HG02759 (cell line): ENCODE measurements around the gene LYAR.

Experiments used
- ATAC-seq: cut with Tn5 transposase; IDR thresholded peaks from one replicate; pipeline ENCODE4 v1.9.1; 2021; ENCODE audit warnings: mild to moderate bottlenecking, moderate library complexity; ENCODE audit not compliant: unreplicated experiment

LYAR gene

GRCh38 chr4:4289941-4290850 lies at the start of gene LYAR, which contains the start of gene ZBTB49:
LYAR (minus strand) TSS chr4:4290154; CDS start chr4:4283742, 6,412 bp downstream.
ZBTB49 (plus strand) TSS chr4:4290251; CDS start chr4:4299946, 9,695 bp downstream.
- ATAC-seq, result peak; percentile 96

- no peak for ATAC-seq
Measured at GRCh38 chr4:4339504-4340085, 49.6 kb upstream of the LYAR start.

GRCh38 chr4:4338210-4339001 lies 48.5 kb upstream of the LYAR start:
- ATAC-seq, result no peak

GRCh38 chr4:4334798-4335520 lies 45.0 kb upstream of the LYAR start:
- peak; percentile 86 for ATAC-seq

GRCh38 chr4:4333265-4333706 lies 43.3 kb upstream of the LYAR start:
- no peak for ATAC-seq

- ATAC-seq, result no peak
Measured at GRCh38 chr4:4332529-4332928, 42.6 kb upstream of the LYAR start.

- no peak for ATAC-seq
Measured at GRCh38 chr4:4330794-4331193, 40.8 kb upstream of the LYAR start.

GRCh38 chr4:4329496-4329895 lies 39.5 kb upstream of the LYAR start:
- ATAC-seq, result no peak

- ATAC-seq, result no peak
Measured at GRCh38 chr4:4328840-4329239, 38.9 kb upstream of the LYAR start.

GRCh38 chr4:4328206-4328605 lies 38.3 kb upstream of the LYAR start:
- ATAC-seq, result no peak

- no peak for ATAC-seq
Measured at GRCh38 chr4:4327652-4328121, 37.7 kb upstream of the LYAR start.

- no peak for ATAC-seq
Measured at GRCh38 chr4:4326166-4326565, 36.2 kb upstream of the LYAR start.

- ATAC-seq, result no peak
Measured at GRCh38 chr4:4325321-4325720, 35.4 kb upstream of the LYAR start.

- ATAC-seq, result no peak
Measured at GRCh38 chr4:4323705-4324534, 34.0 kb upstream of the LYAR start.

- no peak for ATAC-seq
Measured at GRCh38 chr4:4321951-4322688, 32.2 kb upstream of the LYAR start.

- no peak for ATAC-seq
Measured at GRCh38 chr4:4320951-4321714, 31.2 kb upstream of the LYAR start.

- ATAC-seq, result no peak
Measured at GRCh38 chr4:4320528-4320927, 30.6 kb upstream of the LYAR start.
